ENCODE results near the gene ST8SIA6.
"Not testable (repeated sequence)": the region's sequence is repeated elsewhere in the genome, so short reads cannot be mapped to it uniquely, and the experiment has no call there.

ST8SIA6 gene

GRCh38 chr10:17454161-17455014 lies at the start of gene ST8SIA6:
Gene ST8SIA6, minus strand, starts transcription at chr10:17454595. Its CDS starts 340 bp downstream, at chr10:17454255.
- no peak for DNase-seq

GRCh38 chr10:17503795-17504194 lies 49.4 kb upstream of the ST8SIA6 start:
- DNase-seq, result no peak

- no peak for DNase-seq
Observed at GRCh38 chr10:17502814-17503213, 48.4 kb upstream of the ST8SIA6 start.

GRCh38 chr10:17499014-17499413 lies 44.6 kb upstream of the ST8SIA6 start:
- not testable (repeated sequence) for DNase-seq

GRCh38 chr10:17497446-17498030 lies 43.1 kb upstream of the ST8SIA6 start:
- DNase-seq, result no peak

GRCh38 chr10:17494626-17495260 lies 40.3 kb upstream of the ST8SIA6 start:
- no peak for DNase-seq

- DNase-seq, result no peak
Observed at GRCh38 chr10:17488848-17489247, 34.5 kb upstream of the ST8SIA6 start.

GRCh38 chr10:17483079-17483478 lies 28.7 kb upstream of the ST8SIA6 start:
- DNase-seq, result no peak

- no peak for DNase-seq
Observed at GRCh38 chr10:17479822-17480221, 25.4 kb upstream of the ST8SIA6 start.

- no peak for DNase-seq
Observed at GRCh38 chr10:17479015-17479615, 24.7 kb upstream of the ST8SIA6 start.

GRCh38 chr10:17476073-17476472 lies 21.7 kb upstream of the ST8SIA6 start:
- no peak for DNase-seq

- no peak for DNase-seq
Observed at GRCh38 chr10:17475661-17476060, 21.3 kb upstream of the ST8SIA6 start.

GRCh38 chr10:17474595-17475323 lies 20.4 kb upstream of the ST8SIA6 start:
- no peak for DNase-seq

GRCh38 chr10:17473228-17473950 lies 19.0 kb upstream of the ST8SIA6 start:
- DNase-seq, result no peak

- DNase-seq, result no peak
Observed at GRCh38 chr10:17472481-17473227, 18.3 kb upstream of the ST8SIA6 start.

GRCh38 chr10:17470246-17470645 lies 15.9 kb upstream of the ST8SIA6 start:
- no peak for DNase-seq

- DNase-seq, result no peak
Observed at GRCh38 chr10:17465328-17466125, 11.1 kb upstream of the ST8SIA6 start.

- no peak for DNase-seq
Observed at GRCh38 chr10:17464545-17464944, 10.2 kb upstream of the ST8SIA6 start.

GRCh38 chr10:17460756-17461155 lies 6.4 kb upstream of the ST8SIA6 start:
- no peak for DNase-seq

- no peak for DNase-seq
Observed at GRCh38 chr10:17457083-17457482, 2.7 kb upstream of the ST8SIA6 start.

All from NCI-H2107 (cell line).